Activated CD8-positive, alpha-beta memory T cell treated with anti-CD3 and anti-CD28 coated beads, Interleukin-2, amount 50 U/mL, for 1 hour (primary cell): ENCODE data around the gene NBPF4.
"Not testable (repeated sequence)": the region's sequence is repeated elsewhere in the genome, so short reads cannot be mapped to it uniquely, and the experiment has no call there.

ENCODE experiments used
- DNase-seq: peaks from one replicate; pipeline ENCODE4 v3.0.0-alpha.2; 2020; ENCODE audit errors: extremely low read depth

The NBPF4 gene

GRCh38 chr1:108214641-108215465 is 29.0 kb downstream of the NBPF4 start:
- not testable (repeated sequence) for DNase-seq

DNA sequence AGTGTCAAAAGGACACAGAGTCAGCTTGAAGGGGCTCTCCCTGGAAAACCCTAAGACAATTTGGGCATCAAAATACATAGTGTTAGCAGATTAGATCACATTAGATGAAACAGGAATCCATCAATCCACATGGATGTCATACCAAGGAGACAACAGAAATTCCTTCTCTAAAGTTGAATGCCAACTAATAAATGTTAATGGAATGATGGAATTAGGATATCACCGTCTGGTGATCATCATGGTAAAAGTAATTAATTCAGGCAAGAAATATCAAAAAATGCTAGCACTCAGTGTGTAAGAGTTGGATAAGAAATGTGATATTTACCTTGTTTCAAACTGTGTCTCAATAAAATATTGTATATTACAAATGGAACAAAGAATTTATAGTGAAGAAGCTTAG is 32.9 kb downstream of the NBPF4 start:
- DNase-seq = no peak

DNA sequence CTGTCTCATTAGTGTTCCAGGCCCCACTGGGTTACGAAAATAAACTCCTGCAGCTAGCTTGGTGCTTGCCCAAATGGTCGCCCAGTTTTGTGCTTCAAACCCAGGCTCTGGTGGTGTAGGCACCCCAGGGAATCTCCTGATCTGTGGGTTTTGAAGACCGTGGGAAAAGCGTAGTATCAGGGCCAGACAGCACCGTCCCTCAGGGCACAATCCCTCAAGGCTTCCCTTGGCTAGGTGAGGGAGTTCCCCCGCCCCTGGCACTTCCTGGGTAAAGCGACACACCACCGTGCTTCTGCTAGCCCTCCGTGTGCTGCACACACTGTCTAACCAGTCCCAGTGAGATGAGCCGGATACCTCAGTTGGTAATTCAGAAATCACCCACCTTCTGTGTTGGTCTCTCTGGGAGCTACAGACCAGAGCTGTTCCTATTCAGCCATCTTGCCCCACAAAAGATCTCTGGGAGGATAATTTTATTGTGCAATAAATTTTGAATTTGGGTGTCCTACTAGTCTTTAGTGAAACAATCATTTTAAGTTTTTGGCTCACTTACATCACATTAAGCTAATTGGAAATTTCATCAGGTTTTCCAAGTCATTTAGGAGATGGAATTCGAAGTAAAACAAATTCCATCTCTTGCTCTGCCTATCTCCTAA is 34.3 kb downstream of the NBPF4 start:
- no peak for DNase-seq

GRCh38 chr1:108208724-108209446 is 35.0 kb downstream of the NBPF4 start:
- no peak for DNase-seq

DNA sequence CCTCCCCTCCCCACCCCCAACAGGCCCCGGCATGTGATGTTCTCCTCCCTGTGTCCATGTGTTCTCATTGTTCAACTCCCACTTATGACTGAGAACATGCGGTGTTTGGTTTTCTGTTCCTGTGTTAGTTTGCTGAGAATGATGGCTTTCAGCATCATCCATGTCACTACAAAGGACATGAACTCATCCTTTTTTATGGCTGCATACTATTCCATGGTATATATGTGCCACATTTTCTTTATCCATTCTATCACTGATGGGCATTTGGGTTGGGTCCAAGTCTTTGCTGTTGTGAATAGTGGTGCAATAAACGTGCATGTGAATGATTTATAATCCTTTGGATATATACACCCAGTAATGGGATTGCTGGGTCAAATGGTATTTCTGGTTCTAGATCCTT is 40.3 kb downstream of the NBPF4 start:
- DNase-seq = not testable (repeated sequence)

DNA sequence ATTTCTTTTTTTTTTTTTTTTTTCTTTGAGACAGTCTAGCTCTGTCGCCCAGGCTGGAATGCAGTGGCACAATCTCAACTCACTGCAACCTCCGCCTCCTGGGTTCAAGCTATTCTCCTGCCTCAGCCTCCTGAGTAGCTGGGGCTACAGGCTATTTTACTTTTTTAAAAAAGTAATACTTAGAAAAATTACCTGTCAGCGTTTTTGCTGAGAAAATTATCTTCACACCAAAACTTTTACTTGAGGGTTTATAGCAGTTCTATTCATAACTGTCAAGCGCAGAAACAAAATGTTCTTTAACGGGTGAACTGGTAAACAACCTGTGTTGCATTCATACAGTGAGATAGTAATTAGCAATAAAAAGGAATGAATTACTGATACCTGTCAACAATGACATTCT is 42.2 kb downstream of the NBPF4 start:
- no peak for DNase-seq

GRCh38 chr1:108200687-108201051 is 43.2 kb downstream of the NBPF4 start:
- DNase-seq = peak; percentile 23

DNA sequence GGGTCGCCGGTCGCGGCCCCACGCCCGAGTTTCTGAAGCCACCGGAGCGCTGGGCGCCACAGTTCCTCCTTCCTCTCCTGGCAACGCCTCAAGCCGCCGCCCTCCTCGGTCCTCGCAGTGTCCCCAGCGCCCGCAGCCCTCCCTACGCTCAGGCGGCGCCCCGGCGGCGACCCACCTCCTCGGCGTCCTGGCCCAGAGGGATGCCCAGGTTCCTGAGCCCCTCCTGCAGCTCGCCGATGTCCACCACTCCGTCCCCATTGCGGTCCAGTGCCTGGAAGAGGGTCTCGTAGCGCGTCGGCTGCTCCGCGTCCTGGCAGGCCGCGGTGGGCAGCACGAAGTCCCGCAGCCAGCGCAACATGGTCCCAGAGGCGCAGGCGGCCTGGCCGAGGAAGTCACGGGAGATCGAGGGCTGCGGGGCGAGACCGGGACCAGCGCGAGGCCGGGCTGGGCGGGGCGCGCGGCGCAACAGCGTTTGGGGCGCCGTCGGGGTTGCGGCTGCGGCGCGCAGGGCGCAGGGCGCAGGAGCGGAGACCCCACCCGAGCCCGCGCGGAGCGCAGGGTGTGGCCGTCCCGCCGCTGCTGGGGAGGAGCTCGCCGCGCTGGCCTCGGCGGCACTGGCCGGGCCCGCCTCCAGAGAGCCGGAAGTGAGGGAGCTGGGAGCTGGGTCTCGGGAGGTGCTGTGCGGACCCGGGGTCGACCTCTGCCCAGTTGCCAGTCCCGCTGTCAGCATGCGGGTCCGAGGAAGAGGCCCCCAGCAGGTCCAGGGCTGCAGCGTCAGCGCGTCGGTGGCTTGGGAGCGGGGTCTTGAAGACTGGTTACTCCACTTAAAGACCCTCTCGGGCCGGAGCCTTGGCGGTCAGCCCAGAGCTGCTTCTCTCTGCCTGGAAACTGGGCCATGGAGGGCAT is 43.8 kb downstream of the NBPF4 start, which contains the start of gene SLC25A24:
Gene SLC25A24 (minus strand): TSS at position 563 of the 906 bp plus-strand sequence. CDS start 205 bp downstream, at position 358.
- DNase-seq = peak; percentile 14

GRCh38 chr1:108199201-108199691 is 44.6 kb downstream of the NBPF4 start:
- DNase-seq = no peak

DNA sequence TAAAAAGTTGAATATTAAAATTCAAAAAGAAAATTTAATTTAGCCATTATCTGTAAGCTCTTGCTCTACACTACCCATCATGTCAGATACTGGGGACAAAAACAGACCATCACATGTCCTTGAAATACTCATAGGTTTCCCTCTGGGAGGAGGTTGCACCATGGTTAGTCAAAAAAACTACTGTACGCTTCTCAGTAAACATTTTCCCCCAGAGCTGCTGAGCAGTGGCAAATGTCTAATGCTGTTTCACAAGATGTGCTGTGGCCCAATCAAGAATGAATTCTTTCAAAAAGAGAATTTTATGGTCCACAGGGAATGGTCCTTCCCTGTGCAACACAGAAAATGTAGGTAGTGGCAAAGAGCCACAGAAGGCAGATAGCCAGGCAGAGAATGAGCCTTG is 49.8 kb downstream of the NBPF4 start:
- DNase-seq = no peak

DNA sequence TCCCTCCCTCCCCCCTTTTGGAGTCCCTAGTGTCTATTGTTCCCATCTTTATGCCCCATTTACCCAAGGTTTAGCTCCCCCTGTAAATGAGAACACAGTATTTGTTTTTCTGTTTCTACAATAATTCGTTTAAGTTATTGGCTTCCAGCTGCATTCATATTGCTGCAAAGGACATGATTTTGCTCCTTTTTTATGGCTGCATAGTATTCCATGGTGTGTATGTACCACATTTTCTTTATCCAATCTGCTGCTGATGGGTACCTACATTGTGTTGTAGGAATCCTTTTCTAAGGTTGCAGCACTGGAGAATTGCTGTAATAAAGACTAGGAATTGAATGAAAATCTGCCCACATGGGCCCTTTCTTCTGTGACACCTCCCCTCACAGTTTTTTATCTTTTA is 50.5 kb downstream of the NBPF4 start:
- DNase-seq = no peak

DNA sequence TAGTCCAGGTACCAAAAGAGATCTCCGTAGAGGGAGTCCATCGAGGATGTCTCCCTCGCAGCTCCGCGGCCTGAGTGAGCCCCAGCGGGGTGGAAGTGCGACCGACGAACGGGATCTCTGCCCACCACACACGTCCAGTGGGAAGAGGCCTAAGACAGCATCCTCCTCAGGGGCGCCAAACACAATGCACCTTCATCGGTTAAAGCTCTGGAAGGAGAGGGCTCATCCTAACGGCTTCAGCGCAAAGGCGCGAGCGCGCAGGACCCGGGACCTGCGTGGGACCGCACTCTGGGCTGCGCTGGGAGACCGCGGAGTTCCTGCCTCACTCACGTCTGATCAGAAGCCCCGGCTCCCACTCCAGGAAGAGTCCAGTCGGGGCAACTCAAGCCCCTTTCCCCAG is 51.3 kb downstream of the NBPF4 start:
- no peak for DNase-seq

DNA sequence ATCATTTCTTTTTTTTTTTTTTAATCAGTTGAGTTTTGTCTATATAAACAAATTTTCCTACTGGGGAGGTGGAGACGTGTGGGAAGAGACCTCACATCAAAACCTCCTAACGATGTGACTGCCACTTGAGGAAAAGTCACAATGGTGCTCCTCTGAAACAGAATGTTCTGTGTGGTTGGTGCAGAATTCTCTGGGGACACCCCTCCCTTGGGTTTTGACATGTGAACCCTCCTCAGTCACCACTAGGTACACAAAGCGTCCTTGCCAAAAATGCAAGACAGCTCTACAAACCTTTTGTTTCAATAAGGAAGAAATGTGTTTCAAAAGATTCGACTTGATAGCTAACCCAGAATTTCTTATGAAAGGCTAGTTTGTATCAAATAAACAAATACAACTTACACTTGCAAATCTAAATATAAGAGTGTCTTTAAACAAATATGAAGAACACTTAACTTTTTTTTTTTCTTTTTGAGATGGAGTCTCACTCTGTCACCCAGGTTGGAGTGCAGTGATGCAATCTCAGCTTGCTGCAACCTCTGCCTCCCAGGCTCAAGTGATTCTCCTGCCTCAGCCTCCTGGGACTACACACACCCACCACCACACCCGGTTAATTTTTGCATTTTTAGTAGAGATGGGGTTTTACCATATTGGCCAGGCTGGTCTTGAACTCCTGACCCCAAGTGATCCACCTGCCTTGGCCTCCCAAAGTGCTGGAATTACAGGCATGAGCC is 53.0 kb downstream of the NBPF4 start:
- DNase-seq = no peak

- DNase-seq = no peak
These were observed 53.8 kb downstream of the NBPF4 start for GRCh38 chr1:108190001-108190634.

GRCh38 chr1:108188801-108189200 is 55.1 kb downstream of the NBPF4 start:
- DNase-seq = no peak

DNA sequence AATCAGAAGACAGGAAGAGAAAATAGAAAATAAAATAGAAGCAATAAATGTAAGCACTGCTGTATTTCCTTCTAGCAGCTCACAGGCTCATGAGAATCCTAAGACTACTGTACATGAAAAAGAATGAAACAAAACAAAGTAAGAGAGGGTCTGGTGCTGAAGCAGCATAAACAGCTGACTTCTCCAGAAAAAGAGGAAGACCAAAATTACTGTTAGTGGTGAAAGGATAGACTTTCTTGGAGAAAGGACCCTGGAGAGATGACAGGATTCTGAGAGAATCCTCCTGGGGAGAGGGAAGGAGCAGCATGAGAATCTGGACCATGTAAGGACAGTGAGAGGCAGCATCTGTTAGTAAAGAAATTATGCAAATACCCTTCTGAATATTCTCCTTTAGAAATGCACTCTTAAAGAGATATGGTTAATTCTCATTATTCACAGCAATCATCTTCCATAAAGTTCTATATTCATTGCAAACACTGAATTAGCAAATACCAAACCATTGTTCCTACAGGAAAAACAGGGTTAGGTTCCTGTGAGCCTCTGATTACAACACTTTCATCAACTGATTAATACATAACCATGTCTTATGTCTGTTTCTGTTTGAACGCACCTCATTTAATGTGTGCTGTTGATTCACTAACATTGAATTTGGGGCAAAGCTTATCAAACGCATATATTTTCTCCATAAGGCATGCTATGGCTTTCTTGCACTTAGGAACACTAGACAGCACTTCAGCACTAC is 60.7 kb downstream of the NBPF4 start:
- no peak for DNase-seq

DNA sequence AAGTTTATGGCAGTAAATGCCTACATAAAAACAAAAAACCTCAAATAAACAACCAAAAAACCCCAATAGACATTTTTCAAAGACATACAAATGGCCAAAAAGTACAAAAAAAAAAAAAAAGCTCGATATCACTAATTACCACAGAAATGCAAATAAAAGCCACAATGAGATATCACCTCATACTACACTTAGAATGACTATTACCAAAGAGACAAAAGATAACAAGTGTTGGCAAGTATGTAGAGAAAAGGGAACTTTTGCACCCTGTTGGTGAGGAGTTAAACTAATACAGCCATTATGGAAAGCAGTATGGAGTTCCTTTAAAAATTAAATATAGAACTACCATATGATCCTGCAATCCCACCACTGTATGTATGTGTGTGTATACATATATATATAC is 64.9 kb downstream of the NBPF4 start:
- no peak for DNase-seq
